ENCODE results near the gene SPEF1.

SPEF1 gene

GRCh38 chr20:3739054-3739925 lies 42.0 kb downstream of the SPEF1 start:
- TF ChIP-seq CTCF (conservative IDR thresholded peaks at IDR 0.05; ENCODE audit: low read depth, low read length) = no peak
- no peak overlapping the region for H3K4me3 ChIP-seq (IDR thresholded peaks at IDR 0.05; ENCODE audit: insufficient read depth, low read depth, low read length)
- H3K36me3 ChIP-seq (ENCODE audit: insufficient read depth) = no peaks in the 10 kb centered on the region
- no peaks in the 10 kb centered on the region for H3K27me3 ChIP-seq (ENCODE audit: insufficient read depth, low read depth)
- no peak overlapping the region for H3K9ac ChIP-seq
- no peak overlapping the region for H3K4me2 ChIP-seq
- no peak overlapping the region for H3K27ac ChIP-seq
- H3K4me1 ChIP-seq (ENCODE audit: low read depth, poor library complexity, severe bottlenecking) = no peaks in the 10 kb centered on the region
- no peaks in the 10 kb centered on the region for H4K20me1 ChIP-seq (ENCODE audit: insufficient read depth)
- H2AFZ ChIP-seq (ENCODE audit: low read depth) = no peak overlapping the region
- H3K79me2 ChIP-seq (ENCODE audit: insufficient read depth, low read depth) = no peaks in the 10 kb centered on the region

GRCh38 chr20:3738111-3739053 lies 42.9 kb downstream of the SPEF1 start:
- H3K79me2 ChIP-seq (ENCODE audit: insufficient read depth, low read depth) = no peaks in the 10 kb centered on the region
- H3K9ac ChIP-seq = no peak overlapping the region
- TF ChIP-seq CTCF (conservative IDR thresholded peaks at IDR 0.05; ENCODE audit: low read depth, low read length) = no peak
- H3K4me1 ChIP-seq (ENCODE audit: low read depth, poor library complexity, severe bottlenecking) = no peaks in the 10 kb centered on the region
- H3K36me3 ChIP-seq (ENCODE audit: insufficient read depth) = no peaks in the 10 kb centered on the region
- H3K27ac ChIP-seq = no peak overlapping the region
- H3K4me3 ChIP-seq (IDR thresholded peaks at IDR 0.05; ENCODE audit: insufficient read depth, low read depth, low read length) = no peak overlapping the region
- no peaks in the 10 kb centered on the region for H3K27me3 ChIP-seq (ENCODE audit: insufficient read depth, low read depth)
- no peaks in the 10 kb centered on the region for H4K20me1 ChIP-seq (ENCODE audit: insufficient read depth)
- no peak overlapping the region for H3K4me2 ChIP-seq
- H2AFZ ChIP-seq (ENCODE audit: low read depth) = no peak overlapping the region

GRCh38 chr20:3735768-3736167 lies 45.5 kb downstream of the SPEF1 start:
- Histone ChIP-seq H3K27me3 (ENCODE audit: insufficient read depth, low read depth) (no peaks in the 10 kb centered on the region), H3K36me3 (ENCODE audit: insufficient read depth) (no peaks in the 10 kb centered on the region), H4K20me1 (ENCODE audit: insufficient read depth) (no peaks in the 10 kb centered on the region), H3K4me2 (no peak overlapping the region), H3K79me2 (ENCODE audit: insufficient read depth, low read depth) (no peaks in the 10 kb centered on the region), H3K27ac (no peak overlapping the region), H3K4me1 (ENCODE audit: low read depth, poor library complexity, severe bottlenecking) (no peaks in the 10 kb centered on the region), H3K4me3 (IDR thresholded peaks at IDR 0.05; ENCODE audit: insufficient read depth, low read depth, low read length) (no peak overlapping the region), H2AFZ (ENCODE audit: low read depth) (no peak overlapping the region), H3K9ac (no peak overlapping the region)
- TF ChIP-seq CTCF (conservative IDR thresholded peaks at IDR 0.05; ENCODE audit: low read depth, low read length) = no peak

DNA sequence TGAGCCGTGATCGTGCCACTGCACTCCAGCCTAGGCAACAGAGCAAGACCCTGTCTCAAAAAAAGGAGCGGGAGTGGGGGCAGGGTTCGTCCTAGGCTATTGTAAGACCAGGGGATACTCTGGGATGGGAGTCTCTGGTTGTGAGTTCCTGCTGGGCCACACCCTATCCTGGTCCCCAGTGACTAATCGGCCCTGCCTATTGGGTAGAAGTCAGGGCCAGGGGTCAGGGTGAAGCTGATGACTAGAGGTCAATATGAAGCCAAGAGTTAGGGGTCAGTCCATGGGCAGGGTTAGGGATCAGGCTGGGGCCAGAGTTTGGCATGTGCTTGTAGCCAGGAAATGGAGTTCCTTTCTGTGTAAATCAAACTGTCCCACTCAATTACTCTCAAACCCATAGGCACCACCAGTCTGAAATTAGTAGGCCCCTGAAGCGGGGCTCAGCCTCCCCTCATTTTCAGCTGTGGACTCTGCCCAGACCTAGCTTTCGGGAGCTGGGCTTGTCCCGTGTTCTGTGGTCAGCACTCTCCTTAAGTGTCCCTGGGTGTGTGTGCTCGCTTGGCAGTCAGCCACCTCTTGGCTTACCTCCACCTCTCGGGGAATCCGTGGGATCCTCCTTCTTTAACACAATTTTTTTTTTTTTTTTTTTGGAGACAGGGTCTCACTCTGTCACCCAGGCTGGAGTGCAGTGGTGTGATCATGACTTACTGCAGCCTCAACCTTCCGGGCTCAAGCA lies 47.0 kb downstream of the SPEF1 start:
- no peak overlapping the region for H3K27ac ChIP-seq
- no peak overlapping the region for H3K9ac ChIP-seq
- no peak overlapping the region for H2AFZ ChIP-seq (ENCODE audit: low read depth)
- no peaks in the 10 kb centered on the region for H3K27me3 ChIP-seq (ENCODE audit: insufficient read depth, low read depth)
- no peaks in the 10 kb centered on the region for H3K36me3 ChIP-seq (ENCODE audit: insufficient read depth)
- no peak overlapping the region for H3K4me3 ChIP-seq (IDR thresholded peaks at IDR 0.05; ENCODE audit: insufficient read depth, low read depth, low read length)
- TF ChIP-seq CTCF (conservative IDR thresholded peaks at IDR 0.05; ENCODE audit: low read depth, low read length) = no peak
- no peaks in the 10 kb centered on the region for H3K79me2 ChIP-seq (ENCODE audit: insufficient read depth, low read depth)
- H3K4me1 ChIP-seq (ENCODE audit: low read depth, poor library complexity, severe bottlenecking) = no peaks in the 10 kb centered on the region
- H3K4me2 ChIP-seq = no peak overlapping the region
- H4K20me1 ChIP-seq (ENCODE audit: insufficient read depth) = no peaks in the 10 kb centered on the region
